ENCODE results near the gene WNT10A.

The WNT10A gene

DNA sequence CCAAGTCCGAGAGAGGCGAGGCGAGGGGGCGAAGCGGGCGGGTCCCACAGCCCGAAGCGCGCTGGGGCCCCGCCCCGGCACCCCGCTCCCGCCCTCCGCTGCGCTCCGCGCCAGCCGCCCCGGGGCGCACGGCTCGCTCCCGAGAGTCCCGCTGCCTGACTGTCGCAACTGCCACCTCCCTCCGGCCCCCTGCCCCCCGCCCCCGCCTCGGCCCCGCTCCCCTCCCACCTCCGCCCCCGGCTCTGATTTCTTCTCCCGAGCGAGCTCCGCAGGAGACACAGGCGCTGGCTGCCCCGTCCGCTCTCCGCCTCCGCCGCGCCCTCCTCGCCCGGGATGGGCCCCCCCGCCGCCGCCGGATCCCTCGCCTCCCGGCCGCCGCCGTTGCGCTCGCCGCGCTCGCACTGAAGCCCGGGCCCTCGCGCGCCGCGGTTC lies 21.1 kb upstream of the WNT10A start, which contains the start of gene WNT6:
Gene WNT6 (plus strand): TSS at position 250 of the 432 bp plus-strand sequence. CDS start 233 bp downstream, outside the sequence.
- Histone ChIP-seq H3K27ac (ENCODE audit: poor library complexity, severe bottlenecking) (no peak within 1 kb of the TSS), H3K9me3 (ENCODE audit: severe bottlenecking) (no peaks in the 10 kb centered on the region), H3K4me1 (ENCODE audit: insufficient read depth, poor library complexity, severe bottlenecking) (peaks cover 4% of the 10 kb centered on the region), H3K36me3 (ENCODE audit: low read depth) (no peaks in the 10 kb centered on the region), H3K27me3 (ENCODE audit: insufficient read depth, poor library complexity, severe bottlenecking) (peaks cover 38% of the 10 kb centered on the region), H3K4me3 (ENCODE audit: severe bottlenecking) (peak within 1 kb of the TSS; percentile 31)
- ATAC-seq (ENCODE audit: low read depth) (no peak; the same call in 2 of the 3 replicates), DNase-seq (ENCODE audit: low spot score) (no peak)
- TF ChIP-seq, protein P1, sequence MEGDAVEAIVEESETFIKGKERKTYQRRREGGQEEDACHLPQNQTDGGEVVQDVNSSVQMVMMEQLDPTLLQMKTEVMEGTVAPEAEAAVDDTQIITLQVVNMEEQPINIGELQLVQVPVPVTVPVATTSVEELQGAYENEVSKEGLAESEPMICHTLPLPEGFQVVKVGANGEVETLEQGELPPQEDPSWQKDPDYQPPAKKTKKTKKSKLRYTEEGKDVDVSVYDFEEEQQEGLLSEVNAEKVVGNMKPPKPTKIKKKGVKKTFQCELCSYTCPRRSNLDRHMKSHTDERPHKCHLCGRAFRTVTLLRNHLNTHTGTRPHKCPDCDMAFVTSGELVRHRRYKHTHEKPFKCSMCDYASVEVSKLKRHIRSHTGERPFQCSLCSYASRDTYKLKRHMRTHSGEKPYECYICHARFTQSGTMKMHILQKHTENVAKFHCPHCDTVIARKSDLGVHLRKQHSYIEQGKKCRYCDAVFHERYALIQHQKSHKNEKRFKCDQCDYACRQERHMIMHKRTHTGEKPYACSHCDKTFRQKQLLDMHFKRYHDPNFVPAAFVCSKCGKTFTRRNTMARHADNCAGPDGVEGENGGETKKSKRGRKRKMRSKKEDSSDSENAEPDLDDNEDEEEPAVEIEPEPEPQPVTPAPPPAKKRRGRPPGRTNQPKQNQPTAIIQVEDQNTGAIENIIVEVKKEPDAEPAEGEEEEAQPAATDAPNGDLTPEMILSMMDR (IDR thresholded peaks at IDR 0.05; ENCODE audit: poor library complexity, severe bottlenecking) = no peak

DNA sequence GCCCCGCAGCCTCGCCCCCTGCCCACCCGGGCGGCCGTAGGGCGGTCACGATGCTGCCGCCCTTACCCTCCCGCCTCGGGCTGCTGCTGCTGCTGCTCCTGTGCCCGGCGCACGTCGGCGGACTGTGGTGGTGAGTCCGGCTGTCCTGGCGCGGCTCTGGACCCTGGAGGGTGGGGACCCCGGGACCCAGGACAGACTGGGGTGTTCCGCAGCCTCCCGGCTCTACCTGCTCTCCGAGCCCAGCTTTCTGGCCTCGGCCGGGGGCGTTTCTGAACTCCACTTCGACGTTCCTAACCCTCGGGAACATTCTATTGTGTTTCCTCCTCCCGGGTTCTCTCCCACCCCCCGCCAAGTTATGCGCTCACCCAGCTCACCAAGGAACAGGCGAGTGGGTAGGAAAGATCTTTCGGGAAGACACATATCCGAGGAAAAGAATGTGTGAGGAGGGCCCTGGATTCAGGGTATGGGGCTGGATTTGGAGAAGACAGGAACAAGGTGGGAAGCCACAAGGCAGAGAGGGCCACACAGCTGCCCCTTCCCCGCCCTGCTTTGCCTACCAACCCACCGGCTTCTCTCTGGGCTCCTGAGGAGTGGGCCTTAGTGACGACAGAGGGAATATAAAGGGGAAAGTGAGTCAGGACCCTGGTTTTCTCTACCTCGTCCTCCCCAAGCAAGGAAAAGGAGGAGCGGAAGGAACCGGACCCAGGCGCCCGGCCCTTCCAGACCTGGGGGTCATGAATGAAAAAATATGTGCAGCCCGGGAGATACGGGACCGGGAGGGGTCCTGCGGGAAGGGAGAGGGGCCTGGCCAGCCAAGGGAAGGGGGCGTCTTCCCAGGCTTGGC lies 20.4 kb upstream of the WNT10A start:
- no peak for DNase-seq (ENCODE audit: low spot score)
- Histone ChIP-seq H3K4me1 (ENCODE audit: insufficient read depth, poor library complexity, severe bottlenecking) (peaks cover 4% of the 10 kb centered on the region), H3K27ac (ENCODE audit: poor library complexity, severe bottlenecking) (no peak overlapping the region), H3K27me3 (ENCODE audit: insufficient read depth, poor library complexity, severe bottlenecking) (peaks cover 38% of the 10 kb centered on the region), H3K4me3 (ENCODE audit: severe bottlenecking) (peak overlapping the region; percentile 31), H3K36me3 (ENCODE audit: low read depth) (no peaks in the 10 kb centered on the region), H3K9me3 (ENCODE audit: severe bottlenecking) (no peaks in the 10 kb centered on the region)
- TF ChIP-seq, protein P1 (IDR thresholded peaks at IDR 0.05; ENCODE audit: poor library complexity, severe bottlenecking) = no peak
- ATAC-seq (ENCODE audit: low read depth) = no peak; the same call in 2 of the 3 replicates

DNA sequence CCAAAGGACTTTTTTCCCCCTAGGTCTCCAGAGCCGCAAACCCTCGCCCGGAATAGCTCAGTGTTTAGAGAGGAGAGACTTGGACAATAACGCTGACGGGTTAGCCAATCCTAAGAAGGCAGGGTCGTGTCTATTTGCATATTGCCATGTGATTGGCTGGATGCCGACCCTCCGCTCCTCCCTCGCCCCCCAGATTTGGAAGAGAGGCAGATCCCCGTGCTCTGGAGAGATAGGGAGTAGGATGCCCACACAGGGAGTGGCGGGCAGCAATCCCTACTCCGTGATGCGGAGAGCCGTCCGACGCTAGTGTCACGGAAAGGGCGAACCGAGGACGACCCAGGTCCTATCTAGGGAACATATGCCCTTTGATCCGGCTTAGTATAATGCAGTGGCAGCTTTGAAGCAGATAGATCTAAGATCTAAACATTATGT lies 19.7 kb upstream of the WNT10A start:
- H3K9me3 ChIP-seq (ENCODE audit: severe bottlenecking) = no peaks in the 10 kb centered on the region
- no peak overlapping the region for H3K4me3 ChIP-seq (ENCODE audit: severe bottlenecking)
- DNase-seq (ENCODE audit: low spot score) (no peak), ATAC-seq (ENCODE audit: low read depth) (peak; percentile 72)
- peaks cover 38% of the 10 kb centered on the region for H3K27me3 ChIP-seq (ENCODE audit: insufficient read depth, poor library complexity, severe bottlenecking)
- TF ChIP-seq, protein P1 (IDR thresholded peaks at IDR 0.05; ENCODE audit: poor library complexity, severe bottlenecking) = no peak
- peaks cover 4% of the 10 kb centered on the region for H3K4me1 ChIP-seq (ENCODE audit: insufficient read depth, poor library complexity, severe bottlenecking)
- H3K27ac ChIP-seq (ENCODE audit: poor library complexity, severe bottlenecking) = no peak overlapping the region
- no peaks in the 10 kb centered on the region for H3K36me3 ChIP-seq (ENCODE audit: low read depth)

DNA sequence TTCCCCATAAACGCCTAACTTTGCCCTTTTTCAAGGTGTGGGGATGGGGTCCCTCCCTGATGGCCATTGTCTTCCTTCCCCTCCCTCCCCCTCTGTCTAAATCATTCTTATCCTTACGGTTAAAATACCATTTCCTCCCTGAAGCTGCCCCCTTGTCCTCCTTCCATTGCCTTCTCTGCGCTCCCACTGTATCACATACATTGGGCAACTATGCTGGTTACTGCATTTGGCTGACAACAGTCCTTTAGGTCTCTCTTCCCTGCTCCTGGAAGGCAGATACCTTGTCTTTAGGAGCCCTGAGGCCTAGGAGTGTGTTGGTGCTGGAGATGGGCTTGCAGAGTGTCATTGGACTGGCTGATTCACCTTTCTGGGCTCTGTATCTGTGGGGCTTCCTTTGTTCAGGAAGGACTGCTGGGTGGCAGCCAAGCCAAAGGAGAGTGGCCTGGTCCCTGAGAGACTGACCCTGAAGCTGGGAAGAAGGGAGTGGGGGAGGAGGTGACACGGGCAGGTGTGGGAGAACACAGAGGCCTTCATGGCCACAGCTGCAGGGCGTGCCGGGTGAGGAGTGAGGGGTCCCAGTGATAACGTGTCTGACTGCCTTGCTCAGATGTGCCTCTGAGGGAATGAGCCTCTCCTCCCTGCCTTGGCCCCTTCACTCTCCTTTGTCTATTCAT lies 18.9 kb upstream of the WNT10A start:
- no peak for ATAC-seq (ENCODE audit: low read depth)
- H3K27me3 ChIP-seq (ENCODE audit: insufficient read depth, poor library complexity, severe bottlenecking) = peaks cover 38% of the 10 kb centered on the region

More for the DNA sequence above, 18.9 kb upstream of the WNT10A start:
- Histone ChIP-seq H3K9me3 (ENCODE audit: severe bottlenecking) (no peaks in the 10 kb centered on the region), H3K36me3 (ENCODE audit: low read depth) (no peaks in the 10 kb centered on the region), H3K27ac (ENCODE audit: poor library complexity, severe bottlenecking) (no peak overlapping the region), H3K4me1 (ENCODE audit: insufficient read depth, poor library complexity, severe bottlenecking) (peaks cover 4% of the 10 kb centered on the region), H3K4me3 (ENCODE audit: severe bottlenecking) (no peak overlapping the region)
- no peak for DNase-seq (ENCODE audit: low spot score)
- TF ChIP-seq, protein P1 (IDR thresholded peaks at IDR 0.05; ENCODE audit: poor library complexity, severe bottlenecking) = no peak

Data from RWPE2 (cell line).